Mononuclear cell (primary cell): ENCODE measurements around the gene TRIM43. TPM values are rescaled to one million over a fixed set of nuclear protein-coding genes. Genes with fewer than 3 reads are reported as not detected.
"Not testable (repeated sequence)": the region's sequence is repeated elsewhere in the genome, so short reads cannot be mapped to it uniquely, and the experiment has no call there.

Experiments used
- H3K27me3 ChIP-seq: 2 replicates; pipeline ENCODE4 v1.6.0; 2011; ENCODE audit warnings: low read length, control low read depth; ENCODE audit not compliant: insufficient read depth
- H3K4me1 ChIP-seq: 2 replicates; pipeline ENCODE4 v1.5.1; 2011; ENCODE audit warnings: mild to moderate bottlenecking, low read length, control low read depth; ENCODE audit not compliant: insufficient read depth
- H3K4me3 ChIP-seq: 2 replicates; pipeline ENCODE4 v1.5.1; 2011; ENCODE audit warnings: mild to moderate bottlenecking, low read length, moderate library complexity
- H3K9me3 ChIP-seq: 2 replicates; pipeline ENCODE4 v1.5.1; 2011; ENCODE audit warnings: low read depth, mild to moderate bottlenecking, control low read depth, low read length
- total RNA-seq: library from RNA; depleted of rRNA; stranded (reverse); fragments of >200 nt; gene quantifications from one replicate; pipeline ENCODE4 v1.2.3, GENCODE V29; 2012

Gene TRIM43
- total RNA-seq, result not detected

- H3K4me3 ChIP-seq, H3K4me1 ChIP-seq, H3K27me3 ChIP-seq, H3K9me3 ChIP-seq: not testable (repeated sequence)
Observed at GRCh38 chr2:95591701-95592100, at the start of gene TRIM43. TSS of gene TRIM43 (plus strand) at chr2:95592001. CDS start at chr2:95594024, 2,023 bp downstream.

- no peaks in the 10 kb centered on the region for H3K4me1 ChIP-seq
- no peaks in the 10 kb centered on the region for H3K27me3 ChIP-seq
Observed at GRCh38 chr2:95551055-95551568, 40.7 kb upstream of the TRIM43 start.

GRCh38 chr2:95552911-95553310, 38.9 kb upstream of the TRIM43 start:
- no peaks in the 10 kb centered on the region for H3K4me1 ChIP-seq
- no peaks in the 10 kb centered on the region for H3K9me3 ChIP-seq
- H3K27me3 ChIP-seq, result no peaks in the 10 kb centered on the region
- no peak overlapping the region for H3K4me3 ChIP-seq

More at GRCh38 chr2:95551055-95551568, 40.7 kb upstream of the TRIM43 start:
- no peak overlapping the region for H3K4me3 ChIP-seq
- no peaks in the 10 kb centered on the region for H3K9me3 ChIP-seq

GRCh38 chr2:95569170-95569569, 22.6 kb upstream of the TRIM43 start:
- Histone ChIP-seq H3K4me1 (no peaks in the 10 kb centered on the region), H3K4me3 (no peak overlapping the region), H3K9me3 (no peaks in the 10 kb centered on the region), H3K27me3 (peaks cover 8% of the 10 kb centered on the region)

DNA sequence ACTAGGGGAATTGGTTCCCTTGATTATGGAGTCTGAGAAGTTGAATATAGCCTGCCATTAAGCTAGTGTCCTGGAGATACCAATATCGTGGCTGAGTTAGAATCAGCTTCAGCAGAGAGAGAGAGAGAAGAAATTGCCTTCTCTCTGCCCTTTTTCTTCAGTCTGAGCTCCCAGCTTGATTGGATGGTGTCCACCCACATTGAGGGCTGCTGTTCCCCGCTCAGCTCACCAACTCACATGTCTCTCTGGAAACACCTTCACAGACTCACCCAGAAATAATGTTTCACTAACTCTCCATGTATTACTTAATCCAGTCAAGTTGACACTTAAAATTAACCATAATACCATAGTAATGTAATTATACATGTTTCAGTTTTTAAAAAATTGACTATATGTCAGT, 17.9 kb upstream of the TRIM43 start:
- Histone ChIP-seq H3K27me3 (peaks cover 4% of the 10 kb centered on the region), H3K4me1 (no peaks in the 10 kb centered on the region), H3K4me3 (no peak overlapping the region), H3K9me3 (no peaks in the 10 kb centered on the region)

DNA sequence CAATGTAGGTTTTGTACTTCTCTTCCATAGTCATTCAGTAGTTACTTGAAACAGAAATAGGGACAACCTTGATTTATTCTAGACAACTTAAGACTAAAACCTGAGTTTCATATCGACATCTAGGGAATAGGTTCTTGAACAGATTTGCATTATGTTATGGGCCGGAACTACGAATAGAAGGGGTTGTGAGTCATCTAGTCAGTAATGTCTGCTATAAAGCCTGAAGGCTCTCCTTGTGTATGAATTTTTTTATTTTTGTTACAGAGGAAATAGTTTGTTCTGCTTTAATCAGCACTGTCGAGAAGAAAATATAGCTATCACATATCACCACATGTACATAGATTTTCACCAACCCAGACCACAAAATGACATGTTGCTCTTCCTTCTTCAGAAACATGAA, 17.3 kb upstream of the TRIM43 start:
- Histone ChIP-seq H3K4me3 (no peak overlapping the region), H3K9me3 (no peaks in the 10 kb centered on the region), H3K4me1 (no peaks in the 10 kb centered on the region), H3K27me3 (peaks cover 4% of the 10 kb centered on the region)

DNA sequence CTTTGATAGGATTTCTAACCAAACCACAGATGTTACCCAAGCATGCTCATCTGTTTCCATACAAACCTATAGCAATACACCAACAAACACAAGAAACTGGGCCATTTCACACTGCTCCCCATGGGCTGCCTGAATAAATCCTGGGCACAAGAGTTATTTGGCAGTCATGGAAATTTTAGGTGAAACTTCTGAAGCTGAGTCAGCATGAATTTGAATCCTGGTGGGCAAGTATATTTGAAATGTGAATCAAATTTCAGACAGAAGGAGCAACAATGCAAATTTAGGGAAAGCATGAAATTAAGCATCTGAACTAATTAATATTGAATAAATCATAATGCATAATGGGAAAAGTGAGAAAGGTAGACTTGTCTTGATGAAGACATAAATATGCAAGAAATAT, 15.9 kb upstream of the TRIM43 start:
- peaks cover 1% of the 10 kb centered on the region for H3K27me3 ChIP-seq
- H3K4me1 ChIP-seq, result no peaks in the 10 kb centered on the region
- no peak overlapping the region for H3K4me3 ChIP-seq
- H3K9me3 ChIP-seq, result no peaks in the 10 kb centered on the region

DNA sequence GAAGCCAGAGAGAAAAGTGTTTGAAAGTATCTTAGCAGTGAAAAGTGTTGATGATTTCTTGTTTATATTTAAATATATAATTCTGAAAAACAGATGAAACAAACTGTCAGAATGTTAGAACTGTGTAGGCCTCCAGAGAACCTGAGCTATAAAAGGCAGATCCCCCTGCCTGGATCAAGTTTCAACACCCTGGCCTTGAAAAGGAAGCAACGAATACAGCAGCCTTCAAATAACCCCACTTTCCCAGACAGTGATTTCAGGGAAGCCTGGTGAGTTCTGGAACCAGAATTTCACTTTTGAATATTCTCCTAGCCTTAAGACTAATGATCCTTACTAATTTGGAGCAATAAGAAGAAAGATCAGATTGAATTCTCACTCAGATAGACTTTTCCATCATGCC, 13.3 kb upstream of the TRIM43 start:
- Histone ChIP-seq H3K9me3 (no peaks in the 10 kb centered on the region), H3K4me1 (no peaks in the 10 kb centered on the region), H3K4me3 (no peak overlapping the region), H3K27me3 (no peaks in the 10 kb centered on the region)

DNA sequence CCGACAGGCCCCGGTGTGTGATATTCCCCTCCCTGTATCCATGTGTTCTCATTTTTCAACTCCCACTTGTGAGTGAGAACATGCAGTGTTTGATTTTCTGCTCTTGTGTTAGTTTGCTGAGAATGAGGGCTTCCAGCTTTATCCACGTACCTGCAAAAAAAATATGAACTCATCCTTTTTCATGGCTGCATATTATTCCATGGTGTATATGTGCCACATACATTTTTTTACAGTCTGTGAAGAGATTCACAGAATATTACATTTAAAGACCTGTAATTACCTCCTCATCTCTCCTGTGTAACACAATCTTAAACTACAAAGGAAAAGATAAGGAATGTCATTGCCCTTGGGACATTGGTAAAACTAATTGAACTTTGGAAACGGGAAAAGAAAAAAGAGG, 8.3 kb upstream of the TRIM43 start:
- H3K4me1 ChIP-seq, H3K27me3 ChIP-seq, H3K9me3 ChIP-seq, H3K4me3 ChIP-seq: not testable (repeated sequence)

GRCh38 chr2:95584321-95584720, 7.5 kb upstream of the TRIM43 start:
- H3K4me1 ChIP-seq, H3K4me3 ChIP-seq, H3K27me3 ChIP-seq, H3K9me3 ChIP-seq: not testable (repeated sequence)

- not testable (repeated sequence) for H3K4me1 ChIP-seq, H3K27me3 ChIP-seq, H3K9me3 ChIP-seq, H3K4me3 ChIP-seq
Observed at GRCh38 chr2:95589777-95590536, 1.8 kb upstream of the TRIM43 start.

DNA sequence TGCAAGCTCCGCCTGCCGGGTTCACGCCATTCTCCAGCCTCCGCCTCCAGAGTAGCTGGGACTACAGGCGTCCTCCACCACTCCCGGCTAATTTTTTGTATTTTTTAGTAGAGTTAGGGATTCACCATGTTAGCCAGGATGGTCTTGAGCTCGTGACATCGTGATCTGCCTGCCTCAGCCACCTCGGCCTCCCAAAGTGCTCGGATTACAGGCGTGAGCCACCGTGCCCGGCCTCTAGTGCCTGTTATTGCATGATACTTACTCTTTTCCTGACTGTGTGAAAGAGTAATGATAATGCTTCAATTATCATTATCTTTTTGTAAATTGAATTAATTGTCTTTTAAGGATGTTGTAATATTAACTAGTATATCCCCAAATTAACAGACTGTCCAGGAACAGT, 1.2 kb downstream of the TRIM43 start:
- H3K4me1 ChIP-seq, H3K9me3 ChIP-seq, H3K27me3 ChIP-seq, H3K4me3 ChIP-seq: not testable (repeated sequence)

GRCh38 chr2:95595012-95595411, 3.2 kb downstream of the TRIM43 start:
- not testable (repeated sequence) for H3K4me1 ChIP-seq, H3K27me3 ChIP-seq, H3K9me3 ChIP-seq, H3K4me3 ChIP-seq

DNA sequence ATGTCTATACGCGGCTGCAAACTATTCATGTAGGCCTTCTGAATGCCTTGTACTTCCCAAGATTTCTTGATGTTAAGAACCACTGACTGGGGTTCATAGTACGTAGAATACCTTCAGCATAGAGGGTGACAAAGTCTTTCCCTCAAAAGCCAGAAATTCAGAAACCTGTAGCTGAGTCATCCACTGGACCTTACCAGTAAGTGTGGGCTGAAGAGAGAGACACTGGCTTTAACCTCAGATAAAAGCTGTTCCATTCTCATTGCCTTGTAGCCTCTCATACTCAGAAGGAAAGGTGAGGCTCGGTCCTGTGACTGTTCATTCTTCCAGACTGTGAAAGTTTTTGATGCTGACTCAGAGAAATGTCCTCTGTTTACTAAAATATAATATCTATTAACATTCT, 9.5 kb downstream of the TRIM43 start:
- not testable (repeated sequence) for H3K9me3 ChIP-seq, H3K4me3 ChIP-seq, H3K4me1 ChIP-seq, H3K27me3 ChIP-seq

- not testable (repeated sequence) for H3K9me3 ChIP-seq, H3K4me1 ChIP-seq, H3K27me3 ChIP-seq, H3K4me3 ChIP-seq
Observed at GRCh38 chr2:95602146-95602545, 10.3 kb downstream of the TRIM43 start.

DNA sequence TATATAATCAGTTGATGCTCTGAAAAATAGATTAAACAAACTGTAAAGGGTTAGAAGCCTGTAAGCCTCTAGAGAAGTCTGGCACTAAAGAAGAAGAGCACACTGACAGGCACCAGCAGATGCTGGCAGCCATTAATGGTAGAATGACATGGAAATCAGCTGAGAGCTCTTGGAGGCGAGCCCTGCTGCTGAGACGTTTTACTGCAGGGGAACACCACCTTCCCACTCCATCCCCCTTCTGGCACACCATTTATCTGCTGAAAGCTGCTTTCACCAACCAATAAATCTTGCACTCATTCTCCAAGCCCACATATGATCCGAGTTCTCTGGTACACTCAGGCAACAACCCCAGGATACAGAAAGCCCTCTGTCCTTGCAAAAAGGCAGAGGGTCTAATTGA, 16.6 kb downstream of the TRIM43 start:
- not testable (repeated sequence) for H3K4me1 ChIP-seq, H3K9me3 ChIP-seq, H3K4me3 ChIP-seq, H3K27me3 ChIP-seq
